Fibroblast of mammary gland (primary cell): ENCODE results near the gene CREB5.

ENCODE experiments used
- DNase-seq: peaks from one replicate; pipeline ENCODE4 v3.0.0-alpha.2; 2010; ENCODE audit warnings: low read depth
- H3K4me3 ChIP-seq: 2 replicates; pipeline ENCODE4 v1.5.1; 2011; ENCODE audit warnings: low read depth, mild to moderate bottlenecking, low read length, moderate library complexity; ENCODE audit not compliant: control insufficient read depth
- CTCF ChIP-seq: conservative IDR thresholded peaks from 2 replicates; pipeline ENCODE4 v1.5.1; 2011; ENCODE audit warnings: low read depth, low read length, inconsistent platforms; ENCODE audit not compliant: control insufficient read depth, insufficient read depth

Gene CREB5

DNA sequence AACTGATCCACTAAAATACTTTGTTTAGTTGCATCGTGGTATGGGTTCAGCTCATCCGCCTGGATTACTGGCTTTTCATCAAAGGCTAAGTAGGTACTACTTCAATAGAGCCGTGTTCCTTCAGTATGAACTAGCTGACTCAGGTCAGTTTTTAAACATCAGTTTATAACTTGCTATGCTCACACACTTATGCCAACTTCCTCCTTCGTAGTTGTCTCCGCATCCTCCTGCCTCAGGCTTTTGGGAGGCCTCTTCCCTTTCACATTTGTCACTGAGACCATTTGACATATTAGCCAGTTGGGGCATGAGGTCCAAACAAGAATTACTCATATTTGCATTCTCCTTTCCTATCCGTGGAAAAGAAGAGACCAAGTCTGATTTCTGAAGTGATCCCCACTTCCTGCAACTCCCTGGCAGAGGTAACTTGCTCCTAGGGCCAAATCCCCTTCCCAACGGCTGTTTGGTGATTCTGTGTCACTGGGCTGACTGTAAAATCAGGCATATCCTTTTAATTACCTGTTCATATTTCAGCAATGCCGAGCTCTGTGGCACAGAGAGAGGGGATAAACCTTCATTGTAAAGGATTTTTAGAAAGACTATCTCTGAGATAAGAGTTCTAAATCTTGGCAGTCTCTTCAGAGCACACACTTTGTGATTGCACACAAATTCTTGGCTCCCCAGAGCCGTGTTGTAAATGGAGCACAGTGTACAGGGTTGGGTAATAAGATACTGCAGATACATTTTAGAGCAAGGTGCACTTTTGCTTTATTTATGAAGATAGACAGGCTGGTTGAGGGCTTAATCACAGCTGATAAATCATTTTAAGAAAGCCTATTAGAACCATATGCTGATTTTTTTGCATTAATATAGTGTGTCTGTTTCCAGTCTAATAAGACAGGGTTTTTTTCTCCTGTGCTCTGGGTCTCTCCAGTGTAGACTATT lies 108.0 kb downstream of the CREB5 start:
- H3K4me3 ChIP-seq = no peak overlapping the region
- TF ChIP-seq CTCF = no peak
- no peak for DNase-seq

GRCh38 chr7:28524978-28525377 lies 112.7 kb downstream of the CREB5 start:
- DNase-seq = no peak
- no peak overlapping the region for H3K4me3 ChIP-seq
- no peak for TF ChIP-seq CTCF

GRCh38 chr7:28528899-28529298 lies 116.6 kb downstream of the CREB5 start:
- peak; percentile 55 for DNase-seq
- H3K4me3 ChIP-seq = no peak overlapping the region
- TF ChIP-seq CTCF = no peak

- TF ChIP-seq CTCF = no peak
Measured at GRCh38 chr7:28529755-28530154, 117.4 kb downstream of the CREB5 start.

GRCh38 chr7:28530175-28530802 lies 118.0 kb downstream of the CREB5 start:
- no peak for DNase-seq
- no peak for TF ChIP-seq CTCF
- H3K4me3 ChIP-seq = no peak overlapping the region

More at GRCh38 chr7:28529755-28530154, 117.4 kb downstream of the CREB5 start:
- no peak for DNase-seq
- no peak overlapping the region for H3K4me3 ChIP-seq

DNA sequence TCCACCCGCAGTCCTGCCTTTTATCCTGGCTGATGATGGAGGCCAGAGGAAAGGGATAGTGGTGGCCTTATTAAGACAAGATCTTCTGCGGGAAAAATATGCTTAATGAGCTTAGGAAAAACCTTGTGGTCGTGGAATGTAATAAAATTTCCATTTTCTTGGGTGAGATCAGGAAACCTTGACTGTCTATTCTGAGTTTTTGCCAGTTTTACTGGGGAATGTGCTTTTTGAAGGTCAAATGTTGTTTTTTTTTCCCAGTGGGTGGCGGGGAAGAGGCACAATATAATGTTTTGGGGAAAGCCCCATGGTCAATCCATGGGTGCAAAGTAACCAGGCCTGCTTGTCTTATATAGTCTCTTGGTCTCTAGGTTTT lies 118.5 kb downstream of the CREB5 start:
- TF ChIP-seq CTCF = no peak
- no peak overlapping the region for H3K4me3 ChIP-seq
- DNase-seq = no peak

DNA sequence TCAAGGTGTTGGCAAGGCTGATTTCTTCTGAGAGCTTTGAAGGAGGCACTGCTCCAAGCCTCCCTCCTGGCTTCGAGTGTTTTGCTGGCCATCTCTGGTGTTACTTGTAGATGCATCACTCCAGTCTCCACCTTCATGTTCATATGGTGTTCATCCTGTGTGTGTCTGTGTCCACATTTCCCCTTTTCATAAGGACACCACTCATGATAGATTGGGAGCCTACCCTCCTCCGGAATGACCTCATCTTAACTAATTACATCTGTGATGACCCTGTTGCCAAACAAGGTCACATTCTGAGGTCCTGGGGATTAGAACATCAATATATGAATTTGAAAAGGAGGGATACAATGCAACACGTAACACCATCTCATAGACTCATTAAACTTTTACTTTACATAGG lies 119.0 kb downstream of the CREB5 start:
- no peak for TF ChIP-seq CTCF
- H3K4me3 ChIP-seq = no peak overlapping the region
- no peak for DNase-seq
